SK-N-SH (cell line): Measurements from ENCODE around the gene SMIM1. TPM values are rescaled to one million over a fixed set of nuclear protein-coding genes. Genes with fewer than 3 reads are reported as not detected.

Experiments
- CTCF ChIA-PET: fragments of 300-600, 350-600 bp; formaldehyde crosslinking; extraction: SDS; loops from one replicate; lab custom pipeline; 2021; lab: Yijun Ruan, JAX
- POLR2A ChIA-PET: fragments of 350-600 bp; sonication (Branson Sonifier 250); formaldehyde crosslinking; extraction: SDS; loops from one replicate; lab custom pipeline; 2020; ENCODE audit warnings: antibody characterized with exemption, inconsistent platforms; lab: Yijun Ruan, JAX
- DNase-seq: peaks from one replicate; pipeline ENCODE4 v3.0.0; 2012
- H2AFZ ChIP-seq: fragments of 200-600 bp; sonication (generic); 2 replicates; pipeline ENCODE4 v1.8.1; 2016; ENCODE audit warnings: antibody characterized with exemption, mild to moderate bottlenecking, low read depth
- H3F3A ChIP-seq: fragments of 200-600 bp; sonication (generic); replicated peaks from 2 replicates; pipeline ENCODE3; 2016; ENCODE audit warnings: antibody characterized with exemption, mild to moderate bottlenecking; ENCODE audit not compliant: insufficient read depth
- H3K27ac ChIP-seq, 2 experiments: fragments of 200-500 bp in 1 of 2; fragments of 200-600 bp in 1 of 2; sonication (Bioruptor generic) in 1 of 2; sonication (generic), shearing (Covaris generic) in 1 of 2; 2 replicates each; pipeline versions ENCODE4 v1.5.1 to v1.6.1; 2014 to 2016; ENCODE audit warnings: low read depth in 2 of 2, inconsistent platforms in 1 of 2, low read length in 1 of 2, mild to moderate bottlenecking in 1 of 2, mixed read lengths in 1 of 2
- H3K27me3 ChIP-seq: fragments of 200-600 bp; sonication (generic), shearing (Covaris generic); 2 replicates; pipeline ENCODE4 v1.6.1; 2016; ENCODE audit warnings: mixed run types; ENCODE audit not compliant: insufficient read depth
- H3K36me3 ChIP-seq, 2 experiments: fragments of 200-500 bp in 1 of 2; fragments of 200-600 bp in 1 of 2; sonication (Bioruptor generic) in 1 of 2; sonication (generic) in 1 of 2; replicated peaks in 1 of 2; 2 replicates each; pipeline versions ENCODE3 to v1.5.1; 2014 to 2016; ENCODE audit warnings: low read length in 1 of 2, mild to moderate bottlenecking in 1 of 2; ENCODE audit not compliant: insufficient read depth in 2 of 2, control insufficient read depth in 1 of 2
- H3K4me1 ChIP-seq, 2 experiments: fragments of 200-500 bp in 1 of 2; fragments of 200-600 bp in 1 of 2; sonication (Bioruptor generic) in 1 of 2; sonication (generic), shearing (Covaris generic) in 1 of 2; 2 replicates each; pipeline versions ENCODE4 v1.5.1 to v1.6.1; 2014 to 2016; ENCODE audit warnings: low read depth in 1 of 2, low read length in 1 of 2, mixed run types in 1 of 2; ENCODE audit not compliant: insufficient read depth in 2 of 2, control insufficient read depth in 1 of 2
- H3K4me2 ChIP-seq: fragments of 200-600 bp; sonication (generic), shearing (Covaris generic); 2 replicates; pipeline ENCODE4 v1.6.1; 2017; ENCODE audit warnings: mixed run types
- H3K4me3 ChIP-seq, 2 experiments: fragments of 200-500 bp in 1 of 2; fragments of 200-600 bp in 1 of 2; sonication (Bioruptor generic) in 1 of 2; sonication (generic), shearing (Covaris generic) in 1 of 2; 2 replicates each; pipeline versions ENCODE4 v1.5.1 to v1.8.1; 2014 to 2016; ENCODE audit warnings: low read depth in 2 of 2, inconsistent platforms in 1 of 2, low read length in 1 of 2, mild to moderate bottlenecking in 1 of 2, mixed read lengths in 1 of 2, moderate library complexity in 1 of 2
- H3K79me2 ChIP-seq: fragments of 200-600 bp; sonication (generic); 2 replicates; pipeline ENCODE4 v1.8.1; 2017; ENCODE audit warnings: mild to moderate bottlenecking; ENCODE audit not compliant: insufficient read depth
- H3K9ac ChIP-seq: fragments of 200-600 bp; sonication (generic); 2 replicates; pipeline ENCODE4 v1.6.1; 2017; ENCODE audit warnings: mixed run types
- H3K9me2 ChIP-seq: fragments of 200-600 bp; sonication (generic); 2 replicates; pipeline ENCODE4 v1.6.1; 2017; ENCODE audit warnings: mixed run types
- H3K9me3 ChIP-seq: fragments of 200-600 bp; sonication (generic); 2 replicates; pipeline ENCODE4 v1.6.1; 2017; ENCODE audit warnings: mixed run types, mild to moderate bottlenecking, moderate library complexity
- H4K20me1 ChIP-seq: fragments of 200-600 bp; sonication (generic); 2 replicates; pipeline ENCODE4 v1.6.1; 2017; ENCODE audit warnings: mild to moderate bottlenecking, mixed run types; ENCODE audit not compliant: insufficient read depth
- CHD2 ChIP-seq: fragments of 150-350 bp; IDR thresholded peaks from 2 replicates; pipeline ENCODE4 v1.6.1; 2018; ENCODE audit warnings: low read length; ENCODE audit not compliant: partially characterized antibody
- EP300 ChIP-seq, 2 experiments: IDR thresholded peaks; 2 replicates each; pipeline versions ENCODE4 v1.4.0 to v1.6.1; 2012; ENCODE audit warnings: borderline replicate concordance in 1 of 2, low read depth in 1 of 2, low read length in 1 of 2
- FOSL2 ChIP-seq: IDR thresholded peaks from 2 replicates; pipeline ENCODE4 v1.4.0; 2012; ENCODE audit warnings: low read depth, mild to moderate bottlenecking, moderate library complexity, borderline replicate concordance
- GABPA ChIP-seq: IDR thresholded peaks from 2 replicates; pipeline ENCODE4 v1.4.0; 2012; ENCODE audit warnings: low read depth, mild to moderate bottlenecking
- GATA2 ChIP-seq: sonication (generic); formaldehyde crosslinking; IDR thresholded peaks from 2 replicates; pipeline ENCODE4 v1.5.0; 2020; ENCODE audit warnings: mild to moderate bottlenecking, missing genetic modification reagents
- JUND ChIP-seq: IDR thresholded peaks from 2 replicates; pipeline ENCODE4 v1.4.0; 2012
- MEF2A ChIP-seq: IDR thresholded peaks from 2 replicates; pipeline ENCODE4 v1.4.0; 2012; ENCODE audit warnings: low read depth, borderline replicate concordance
- NFIC ChIP-seq: IDR thresholded peaks from 2 replicates; pipeline ENCODE4 v1.4.0; 2012; ENCODE audit warnings: borderline replicate concordance
- NRF1 ChIP-seq: IDR thresholded peaks from 2 replicates; pipeline ENCODE4 v1.6.1; 2012; ENCODE audit warnings: low read depth, mild to moderate bottlenecking, low read length
- RAD21 ChIP-seq: IDR thresholded peaks from 2 replicates; pipeline ENCODE4 v1.6.1; 2012; ENCODE audit warnings: mild to moderate bottlenecking, low read length
- SIN3A ChIP-seq: IDR thresholded peaks from 2 replicates; pipeline ENCODE4 v1.6.1; 2012; ENCODE audit warnings: low read depth, mild to moderate bottlenecking, low read length, moderate library complexity, borderline replicate concordance
- SMC3 ChIP-seq: IDR thresholded peaks from 2 replicates; pipeline ENCODE4 v1.6.1; 2012; ENCODE audit warnings: low read depth, low read length, improper control_type of control experiment
- TCF12 ChIP-seq: IDR thresholded peaks from 2 replicates; pipeline ENCODE4 v1.4.0; 2012
- TEAD4 ChIP-seq: IDR thresholded peaks from 2 replicates; pipeline ENCODE4 v1.4.0; 2012; ENCODE audit warnings: mild to moderate bottlenecking, borderline replicate concordance; ENCODE audit not compliant: insufficient read depth
- YY1 ChIP-seq: IDR thresholded peaks from 2 replicates; pipeline ENCODE4 v1.4.0; 2012; ENCODE audit warnings: low read depth, mild to moderate bottlenecking
- WGBS: methylation state at CpG from one replicate; pipeline ENCODE4 v1.1.6; 2017; ENCODE audit warnings: low lambda C conversion rate; 5-methylcytosine and 5-hydroxymethylcytosine counted together
- polyA plus RNA-seq, 3 experiments: library from polyadenylated mRNA; depleted of rRNA; stranded (reverse); fragments of >200 nt; gene quantifications; 2 replicates each; pipeline ENCODE4 v1.2.3, GENCODE V29; 2012
- TF ChIP-seq, protein P1 (sequence below): fragments of 150-350 bp; IDR thresholded peaks from 2 replicates; pipeline ENCODE4 v1.6.1; 2017; ENCODE audit warnings: antibody characterized with exemption, low read length, low read depth, borderline replicate concordance
- TF ChIP-seq, protein P2 (sequence below): fragments of 150-350 bp; IDR thresholded peaks from 2 replicates; pipeline ENCODE4 v1.6.1; 2016; ENCODE audit warnings: mild to moderate bottlenecking, low read depth, low read length

The SMIM1 gene
- polyA plus RNA-seq, 1 of the 3 experiments (the other 2 are of a cell fraction), result 6.1 TPM

- no peak for TF ChIP-seq EP300 (IDR thresholded peaks at IDR 0.05; ENCODE audit: borderline replicate concordance in 1 of 2, low read depth in 1 of 2, low read length in 1 of 2)
- no peak for TF ChIP-seq GATA2
- TF ChIP-seq SIN3A, result no peak
- TF ChIP-seq TCF12, result no peak
- TF ChIP-seq, protein P1, sequence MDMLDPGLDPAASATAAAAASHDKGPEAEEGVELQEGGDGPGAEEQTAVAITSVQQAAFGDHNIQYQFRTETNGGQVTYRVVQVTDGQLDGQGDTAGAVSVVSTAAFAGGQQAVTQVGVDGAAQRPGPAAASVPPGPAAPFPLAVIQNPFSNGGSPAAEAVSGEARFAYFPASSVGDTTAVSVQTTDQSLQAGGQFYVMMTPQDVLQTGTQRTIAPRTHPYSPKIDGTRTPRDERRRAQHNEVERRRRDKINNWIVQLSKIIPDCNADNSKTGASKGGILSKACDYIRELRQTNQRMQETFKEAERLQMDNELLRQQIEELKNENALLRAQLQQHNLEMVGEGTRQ, result no peak
- no peak for TF ChIP-seq RAD21
- no peak for TF ChIP-seq YY1
- no peak for TF ChIP-seq NRF1
- no peak for TF ChIP-seq SMC3
- no peak for TF ChIP-seq JUND
These were observed 36.9 kb upstream of the SMIM1 start (continued) for GRCh38 chr1:3735688-3736087.

- Histone ChIP-seq H3K4me3 (no peak overlapping the region), H3K9me2 (no peaks in the 10 kb centered on the region), H3F3A (no peaks in the 10 kb centered on the region), H3K4me2 (no peak overlapping the region), H3K27ac (no peak overlapping the region; a peak in 2 of 4 replicates), H3K36me3 (peaks cover 7 to 39% of the 10 kb centered on the region in 2 experiments)
- CTCF ChIA-PET, result interaction anchor here (1.0 to 4.3 kb wide), 4 partner anchors 9 to 283 kb away, joined by 3 to 21 read pairs (median 4); no protein-coding TSS in a partner anchor
- TF ChIP-seq RAD21 (no peak), NFIC (no peak), TEAD4 (no peak), FOSL2 (no peak)
- TF ChIP-seq, all 33 proteins: peak for 0
- Histone ChIP-seq H2AFZ (no peak overlapping the region), H4K20me1 (no peaks in the 10 kb centered on the region), H3K4me1 (peaks cover 0 to 24% of the 10 kb centered on the region in 2 experiments; a peak in 1 of 4 replicates), H3K9me3 (no peaks in the 10 kb centered on the region), H3K27me3 (no peaks in the 10 kb centered on the region), H3K79me2 (no peaks in the 10 kb centered on the region), H3K9ac (no peak overlapping the region)
- no peak for DNase-seq
- POLR2A ChIA-PET, result no interaction called here
- 94% methylated on average over 12 of the region's 13 CpGs for WGBS
These were observed 36.4 kb upstream of the SMIM1 start for GRCh38 chr1:3736131-3736561.

GRCh38 chr1:3736708-3737107 is 35.8 kb upstream of the SMIM1 start:
- no peak overlapping the region; a peak in 1 of 4 replicates for H3K27ac ChIP-seq
- CTCF ChIA-PET, result interaction anchor here (2.2 kb wide), 1 partner anchor 284 kb away, joined by 5 read pairs; no protein-coding TSS in a partner anchor
- no peaks in the 10 kb centered on the region for H4K20me1 ChIP-seq
- DNase-seq, result no peak
- H3K9me3 ChIP-seq, result no peaks in the 10 kb centered on the region
- no peaks in the 10 kb centered on the region for H3F3A ChIP-seq
- no peaks in the 10 kb centered on the region for H3K9me2 ChIP-seq
- peaks cover 0 to 21% of the 10 kb centered on the region in 2 experiments; a peak in 1 of 4 replicates for H3K4me1 ChIP-seq
- no peak overlapping the region for H3K4me3 ChIP-seq
- no peak overlapping the region for H3K9ac ChIP-seq
- no peaks in the 10 kb centered on the region for H3K27me3 ChIP-seq
- H2AFZ ChIP-seq, result no peak overlapping the region
- 90% methylated on average over 7 of the region's 14 CpGs for WGBS
- TF ChIP-seq CHD2, result no peak
- no peak for TF ChIP-seq GABPA
- TF ChIP-seq, protein P2, sequence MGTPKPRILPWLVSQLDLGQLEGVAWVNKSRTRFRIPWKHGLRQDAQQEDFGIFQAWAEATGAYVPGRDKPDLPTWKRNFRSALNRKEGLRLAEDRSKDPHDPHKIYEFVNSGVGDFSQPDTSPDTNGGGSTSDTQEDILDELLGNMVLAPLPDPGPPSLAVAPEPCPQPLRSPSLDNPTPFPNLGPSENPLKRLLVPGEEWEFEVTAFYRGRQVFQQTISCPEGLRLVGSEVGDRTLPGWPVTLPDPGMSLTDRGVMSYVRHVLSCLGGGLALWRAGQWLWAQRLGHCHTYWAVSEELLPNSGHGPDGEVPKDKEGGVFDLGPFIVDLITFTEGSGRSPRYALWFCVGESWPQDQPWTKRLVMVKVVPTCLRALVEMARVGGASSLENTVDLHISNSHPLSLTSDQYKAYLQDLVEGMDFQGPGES, result no peak
- no peak for TF ChIP-seq SMC3
- TF ChIP-seq MEF2A, result no peak
- no peaks in the 10 kb centered on the region for H3K79me2 ChIP-seq
- no peak overlapping the region for H3K4me2 ChIP-seq
- peaks cover 7 to 43% of the 10 kb centered on the region in 2 experiments for H3K36me3 ChIP-seq
- POLR2A ChIA-PET, result no interaction called here
